NCI-H146 treated with DMSO at 0.1 percent for 48 hours (cell line): ENCODE results near the gene QSOX1.

Source experiments
- DNase-seq: peaks from one replicate; lab custom pipeline; 2025; ENCODE audit not compliant: unreplicated experiment; lab: John Stamatoyannopoulos, UW

QSOX1 gene

GRCh38 chr1:180248731-180249681, 94.3 kb downstream of the QSOX1 start:
- no peak for DNase-seq

DNA sequence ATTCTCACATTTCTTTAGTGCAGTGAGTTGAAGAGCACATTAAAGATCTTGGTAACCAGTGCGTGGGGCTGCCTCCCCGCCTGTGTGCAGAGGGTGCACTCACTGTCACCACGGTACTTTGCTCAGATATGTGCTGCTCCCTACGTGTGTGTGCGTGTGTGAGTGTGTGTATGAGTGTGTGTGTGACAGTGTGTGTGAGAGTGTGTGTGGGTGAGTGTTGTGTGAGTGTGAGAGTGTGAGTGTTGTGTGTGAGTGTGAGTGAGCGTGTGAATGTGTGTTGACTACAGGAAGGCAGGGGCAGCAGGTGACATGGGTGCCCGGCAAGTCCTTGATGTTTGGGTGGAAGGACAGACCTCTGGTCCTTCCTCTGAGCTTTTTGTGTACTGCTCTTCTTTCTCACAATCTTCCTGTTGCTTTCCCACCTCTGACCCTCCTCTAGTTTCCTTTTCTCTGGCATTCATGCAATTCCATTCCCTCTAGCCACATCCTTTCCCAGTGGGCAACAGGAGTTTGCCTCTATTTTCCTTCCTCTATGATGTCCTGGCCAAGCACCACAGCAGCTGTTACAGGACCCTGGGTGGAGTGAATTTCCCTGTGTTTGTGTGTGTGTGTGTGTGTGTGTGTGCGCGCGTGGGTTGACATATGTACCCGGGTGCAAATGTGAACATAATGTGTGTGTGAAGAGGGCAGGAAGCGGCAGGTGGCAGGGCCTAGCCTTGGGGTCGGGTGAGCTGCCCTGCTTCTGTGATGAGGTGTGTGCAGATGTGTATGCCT, 95.2 kb downstream of the QSOX1 start:
- DNase-seq = no peak

DNA sequence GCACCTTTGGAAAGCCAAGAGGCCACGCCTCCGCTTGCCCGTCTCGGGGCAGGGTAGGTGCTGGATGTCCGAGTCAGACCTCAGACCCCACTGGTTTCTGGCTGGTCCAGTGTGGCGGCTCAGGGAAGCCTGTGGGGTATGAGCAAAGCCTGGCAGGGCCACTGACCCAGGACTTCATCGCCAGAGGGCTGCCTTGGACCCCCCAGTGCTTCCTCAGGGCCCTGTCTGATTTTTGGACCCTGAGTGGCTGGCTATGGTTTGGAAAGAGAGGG, 95.8 kb downstream of the QSOX1 start:
- no peak for DNase-seq

GRCh38 chr1:180250883-180251509, 96.3 kb downstream of the QSOX1 start:
- DNase-seq = no peak

DNA sequence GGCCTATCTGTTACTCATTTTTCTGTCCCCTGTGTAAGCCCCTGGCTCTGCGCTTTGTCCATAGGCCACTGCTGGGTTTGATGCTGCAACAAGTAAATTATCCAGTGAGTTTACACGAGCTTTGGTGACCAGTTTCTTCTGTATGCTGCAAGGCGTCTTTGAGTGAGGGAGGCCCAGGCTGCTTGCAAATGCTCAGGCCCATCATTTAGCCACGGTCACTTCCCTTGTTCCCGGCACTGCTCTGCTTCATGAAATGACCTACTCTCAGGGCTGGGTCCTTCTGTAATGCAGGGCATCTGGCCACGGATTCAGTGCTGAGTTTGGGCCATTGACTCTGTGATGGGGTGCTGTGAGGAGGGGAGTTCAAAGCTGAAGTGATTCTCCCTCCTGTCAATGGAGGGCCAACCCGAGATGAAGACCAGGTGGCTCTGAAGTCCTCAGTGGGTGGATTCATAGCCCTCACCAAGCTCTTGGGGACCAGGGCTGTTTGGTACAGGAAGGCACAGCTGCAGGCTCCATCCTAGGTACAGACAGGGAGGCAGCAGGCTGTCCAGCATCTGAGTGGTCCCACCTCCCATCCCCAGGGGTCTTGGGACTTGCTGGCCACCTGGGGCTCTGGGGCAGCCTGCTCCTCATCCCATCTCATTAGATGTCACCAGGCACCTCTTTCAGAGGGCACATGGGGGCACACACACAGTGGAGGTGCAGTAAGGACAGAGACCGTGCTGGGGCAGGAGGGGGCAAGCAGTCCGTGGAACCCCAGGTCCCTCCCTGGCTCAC, 97.0 kb downstream of the QSOX1 start:
- DNase-seq = no peak

GRCh38 chr1:180252638-180253536, 98.2 kb downstream of the QSOX1 start:
- DNase-seq = no peak
